ENCODE measurements around the gene ZSWIM6. TPM values are rescaled to one million over a fixed set of nuclear protein-coding genes. Genes with fewer than 3 reads are reported as not detected.

Gene ZSWIM6
- total RNA-seq, 1 donor from 2014 or later, result 9.9 TPM

- Histone ChIP-seq H3K9me3 (ENCODE audit: control insufficient read depth in 3 of 3, low read length in 3 of 3) (no peaks in the 10 kb centered on the region), H3K9ac (ENCODE audit: low read depth in 1 of 3, low read length in 3 of 3) (no peak overlapping the region), H3K36me3 (ENCODE audit: control insufficient read depth in 3 of 3, insufficient read depth in 3 of 3, low read length in 3 of 3) (no peaks in the 10 kb centered on the region), H3K4me1 (ENCODE audit: control insufficient read depth in 3 of 3, insufficient read depth in 3 of 3, low read length in 3 of 3) (peaks cover 0 to 8% (median 0%) of the 10 kb centered on the region in 3 donors), H3K27me3 (ENCODE audit: control insufficient read depth in 3 of 3, insufficient read depth in 3 of 3, low read length in 3 of 3) (no peaks in the 10 kb centered on the region), H3K4me3 (ENCODE audit: low read length in 3 of 3) (no peak overlapping the region), H3K27ac (ENCODE audit: low read depth, low read length) (no peak overlapping the region)
Observed at GRCh38 chr5:61353293-61353692, 21.2 kb downstream of the ZSWIM6 start.

GRCh38 chr5:61354199-61354598, 22.1 kb downstream of the ZSWIM6 start:
- no peaks in the 10 kb centered on the region for H3K36me3 ChIP-seq (ENCODE audit: control insufficient read depth in 3 of 3, insufficient read depth in 3 of 3, low read length in 3 of 3)
- peaks cover 0 to 7% (median 0%) of the 10 kb centered on the region in 3 donors for H3K4me1 ChIP-seq (ENCODE audit: control insufficient read depth in 3 of 3, insufficient read depth in 3 of 3, low read length in 3 of 3)
- H3K27ac ChIP-seq (ENCODE audit: low read depth, low read length), result no peak overlapping the region
- no peaks in the 10 kb centered on the region for H3K27me3 ChIP-seq (ENCODE audit: control insufficient read depth in 3 of 3, insufficient read depth in 3 of 3, low read length in 3 of 3)
- H3K9me3 ChIP-seq (ENCODE audit: control insufficient read depth in 3 of 3, low read length in 3 of 3), result no peaks in the 10 kb centered on the region
- no peak overlapping the region for H3K4me3 ChIP-seq (ENCODE audit: low read length in 3 of 3)
- H3K9ac ChIP-seq (ENCODE audit: low read depth in 1 of 3, low read length in 3 of 3), result no peak overlapping the region

GRCh38 chr5:61357745-61358144, 25.7 kb downstream of the ZSWIM6 start:
- no peaks in the 10 kb centered on the region for H3K27me3 ChIP-seq (ENCODE audit: control insufficient read depth in 3 of 3, insufficient read depth in 3 of 3, low read length in 3 of 3)
- peaks cover 0 to 2% (median 0%) of the 10 kb centered on the region in 3 donors for H3K36me3 ChIP-seq (ENCODE audit: control insufficient read depth in 3 of 3, insufficient read depth in 3 of 3, low read length in 3 of 3)
- H3K4me3 ChIP-seq (ENCODE audit: low read length in 3 of 3), result no peak overlapping the region
- peaks cover 0 to 5% (median 3%) of the 10 kb centered on the region in 3 donors for H3K4me1 ChIP-seq (ENCODE audit: control insufficient read depth in 3 of 3, insufficient read depth in 3 of 3, low read length in 3 of 3)
- H3K9ac ChIP-seq (ENCODE audit: low read depth in 1 of 3, low read length in 3 of 3), result no peak overlapping the region
- H3K27ac ChIP-seq (ENCODE audit: low read depth, low read length), result no peak overlapping the region
- H3K9me3 ChIP-seq (ENCODE audit: control insufficient read depth in 3 of 3, low read length in 3 of 3), result no peaks in the 10 kb centered on the region

- H3K36me3 ChIP-seq (ENCODE audit: control insufficient read depth in 3 of 3, insufficient read depth in 3 of 3, low read length in 3 of 3), result peaks cover 0 to 2% (median 0%) of the 10 kb centered on the region in 3 donors
- H3K4me1 ChIP-seq (ENCODE audit: control insufficient read depth in 3 of 3, insufficient read depth in 3 of 3, low read length in 3 of 3), result peaks cover 0 to 6% (median 4%) of the 10 kb centered on the region in 3 donors
- no peak overlapping the region for H3K4me3 ChIP-seq (ENCODE audit: low read length in 3 of 3)
- no peaks in the 10 kb centered on the region for H3K9me3 ChIP-seq (ENCODE audit: control insufficient read depth in 3 of 3, low read length in 3 of 3)
- no peaks in the 10 kb centered on the region for H3K27me3 ChIP-seq (ENCODE audit: control insufficient read depth in 3 of 3, insufficient read depth in 3 of 3, low read length in 3 of 3)
- H3K27ac ChIP-seq (ENCODE audit: low read depth, low read length), result no peak overlapping the region
- no peak overlapping the region for H3K9ac ChIP-seq (ENCODE audit: low read depth in 1 of 3, low read length in 3 of 3)
Observed at GRCh38 chr5:61362796-61363368, 30.8 kb downstream of the ZSWIM6 start.

- H3K9ac ChIP-seq (ENCODE audit: low read depth in 1 of 3, low read length in 3 of 3), result no peak overlapping the region
- no peaks in the 10 kb centered on the region for H3K9me3 ChIP-seq (ENCODE audit: control insufficient read depth in 3 of 3, low read length in 3 of 3)
- H3K4me1 ChIP-seq (ENCODE audit: control insufficient read depth in 3 of 3, insufficient read depth in 3 of 3, low read length in 3 of 3), result peaks cover 0 to 6% (median 4%) of the 10 kb centered on the region in 3 donors
Observed at GRCh38 chr5:61363401-61364114, 31.5 kb downstream of the ZSWIM6 start.

GRCh38 chr5:61366497-61367240, 34.6 kb downstream of the ZSWIM6 start:
- Histone ChIP-seq H3K36me3 (ENCODE audit: control insufficient read depth in 3 of 3, insufficient read depth in 3 of 3, low read length in 3 of 3) (peaks cover 0 to 2% (median 0%) of the 10 kb centered on the region in 3 donors), H3K27ac (ENCODE audit: low read depth, low read length) (no peak overlapping the region), H3K9ac (ENCODE audit: low read depth in 1 of 3, low read length in 3 of 3) (no peak overlapping the region), H3K27me3 (ENCODE audit: control insufficient read depth in 3 of 3, insufficient read depth in 3 of 3, low read length in 3 of 3) (no peaks in the 10 kb centered on the region), H3K4me3 (ENCODE audit: low read length in 3 of 3) (no peak overlapping the region), H3K4me1 (ENCODE audit: control insufficient read depth in 3 of 3, insufficient read depth in 3 of 3, low read length in 3 of 3) (peaks cover 0 to 6% (median 4%) of the 10 kb centered on the region in 3 donors), H3K9me3 (ENCODE audit: control insufficient read depth in 3 of 3, low read length in 3 of 3) (no peaks in the 10 kb centered on the region)

More at GRCh38 chr5:61363401-61364114, 31.5 kb downstream of the ZSWIM6 start:
- Histone ChIP-seq H3K4me3 (ENCODE audit: low read length in 3 of 3) (no peak overlapping the region), H3K27ac (ENCODE audit: low read depth, low read length) (no peak overlapping the region), H3K36me3 (ENCODE audit: control insufficient read depth in 3 of 3, insufficient read depth in 3 of 3, low read length in 3 of 3) (peaks cover 0 to 2% (median 0%) of the 10 kb centered on the region in 3 donors), H3K27me3 (ENCODE audit: control insufficient read depth in 3 of 3, insufficient read depth in 3 of 3, low read length in 3 of 3) (no peaks in the 10 kb centered on the region)

GRCh38 chr5:61370506-61370905, 38.4 kb downstream of the ZSWIM6 start:
- no peaks in the 10 kb centered on the region for H3K4me1 ChIP-seq (ENCODE audit: control insufficient read depth in 3 of 3, insufficient read depth in 3 of 3, low read length in 3 of 3)
- no peak overlapping the region for H3K27ac ChIP-seq (ENCODE audit: low read depth, low read length)
- no peaks in the 10 kb centered on the region for H3K27me3 ChIP-seq (ENCODE audit: control insufficient read depth in 3 of 3, insufficient read depth in 3 of 3, low read length in 3 of 3)
- H3K4me3 ChIP-seq (ENCODE audit: low read length in 3 of 3), result no peak overlapping the region
- H3K36me3 ChIP-seq (ENCODE audit: control insufficient read depth in 3 of 3, insufficient read depth in 3 of 3, low read length in 3 of 3), result no peaks in the 10 kb centered on the region
- no peaks in the 10 kb centered on the region for H3K9me3 ChIP-seq (ENCODE audit: control insufficient read depth in 3 of 3, low read length in 3 of 3)
- no peak overlapping the region for H3K9ac ChIP-seq (ENCODE audit: low read depth in 1 of 3, low read length in 3 of 3)

- Histone ChIP-seq H3K9me3 (ENCODE audit: control insufficient read depth in 3 of 3, low read length in 3 of 3) (no peaks in the 10 kb centered on the region), H3K4me1 (ENCODE audit: control insufficient read depth in 3 of 3, insufficient read depth in 3 of 3, low read length in 3 of 3) (no peaks in the 10 kb centered on the region), H3K9ac (ENCODE audit: low read depth in 1 of 3, low read length in 3 of 3) (no peak overlapping the region), H3K27ac (ENCODE audit: low read depth, low read length) (no peak overlapping the region), H3K4me3 (ENCODE audit: low read length in 3 of 3) (no peak overlapping the region), H3K36me3 (ENCODE audit: control insufficient read depth in 3 of 3, insufficient read depth in 3 of 3, low read length in 3 of 3) (no peaks in the 10 kb centered on the region), H3K27me3 (ENCODE audit: control insufficient read depth in 3 of 3, insufficient read depth in 3 of 3, low read length in 3 of 3) (no peaks in the 10 kb centered on the region)
Observed at GRCh38 chr5:61371474-61371873, 39.4 kb downstream of the ZSWIM6 start.

- no peaks in the 10 kb centered on the region for H3K36me3 ChIP-seq (ENCODE audit: control insufficient read depth in 3 of 3, insufficient read depth in 3 of 3, low read length in 3 of 3)
- H3K27ac ChIP-seq (ENCODE audit: low read depth, low read length), result no peak overlapping the region
- no peak overlapping the region for H3K4me3 ChIP-seq (ENCODE audit: low read length in 3 of 3)
- H3K9me3 ChIP-seq (ENCODE audit: control insufficient read depth in 3 of 3, low read length in 3 of 3), result no peaks in the 10 kb centered on the region
- H3K9ac ChIP-seq (ENCODE audit: low read depth in 1 of 3, low read length in 3 of 3), result no peak overlapping the region
- no peaks in the 10 kb centered on the region for H3K4me1 ChIP-seq (ENCODE audit: control insufficient read depth in 3 of 3, insufficient read depth in 3 of 3, low read length in 3 of 3)
- H3K27me3 ChIP-seq (ENCODE audit: control insufficient read depth in 3 of 3, insufficient read depth in 3 of 3, low read length in 3 of 3), result no peaks in the 10 kb centered on the region
Observed at GRCh38 chr5:61379677-61380076, 47.6 kb downstream of the ZSWIM6 start.

GRCh38 chr5:61381968-61382367, 49.9 kb downstream of the ZSWIM6 start:
- Histone ChIP-seq H3K27ac (ENCODE audit: low read depth, low read length) (no peak overlapping the region), H3K4me1 (ENCODE audit: control insufficient read depth in 3 of 3, insufficient read depth in 3 of 3, low read length in 3 of 3) (peaks cover 0 to 2% (median 0%) of the 10 kb centered on the region in 3 donors), H3K4me3 (ENCODE audit: low read length in 3 of 3) (no peak overlapping the region), H3K9me3 (ENCODE audit: control insufficient read depth in 3 of 3, low read length in 3 of 3) (no peaks in the 10 kb centered on the region), H3K27me3 (ENCODE audit: control insufficient read depth in 3 of 3, insufficient read depth in 3 of 3, low read length in 3 of 3) (no peaks in the 10 kb centered on the region), H3K36me3 (ENCODE audit: control insufficient read depth in 3 of 3, insufficient read depth in 3 of 3, low read length in 3 of 3) (no peaks in the 10 kb centered on the region), H3K9ac (ENCODE audit: low read depth in 1 of 3, low read length in 3 of 3) (no peak overlapping the region)
